ENCODE results near the gene ABCF2. TPM values are rescaled to one million over a fixed set of nuclear protein-coding genes. Genes with fewer than 3 reads are reported as not detected.

Gene ABCF2
- total and polyA plus RNA-seq, 2 of the 13 experiments (the other 11 are each of a cell fraction or from before 2014, with no cell fraction given) = 16.3 to 42.5 TPM

DNA sequence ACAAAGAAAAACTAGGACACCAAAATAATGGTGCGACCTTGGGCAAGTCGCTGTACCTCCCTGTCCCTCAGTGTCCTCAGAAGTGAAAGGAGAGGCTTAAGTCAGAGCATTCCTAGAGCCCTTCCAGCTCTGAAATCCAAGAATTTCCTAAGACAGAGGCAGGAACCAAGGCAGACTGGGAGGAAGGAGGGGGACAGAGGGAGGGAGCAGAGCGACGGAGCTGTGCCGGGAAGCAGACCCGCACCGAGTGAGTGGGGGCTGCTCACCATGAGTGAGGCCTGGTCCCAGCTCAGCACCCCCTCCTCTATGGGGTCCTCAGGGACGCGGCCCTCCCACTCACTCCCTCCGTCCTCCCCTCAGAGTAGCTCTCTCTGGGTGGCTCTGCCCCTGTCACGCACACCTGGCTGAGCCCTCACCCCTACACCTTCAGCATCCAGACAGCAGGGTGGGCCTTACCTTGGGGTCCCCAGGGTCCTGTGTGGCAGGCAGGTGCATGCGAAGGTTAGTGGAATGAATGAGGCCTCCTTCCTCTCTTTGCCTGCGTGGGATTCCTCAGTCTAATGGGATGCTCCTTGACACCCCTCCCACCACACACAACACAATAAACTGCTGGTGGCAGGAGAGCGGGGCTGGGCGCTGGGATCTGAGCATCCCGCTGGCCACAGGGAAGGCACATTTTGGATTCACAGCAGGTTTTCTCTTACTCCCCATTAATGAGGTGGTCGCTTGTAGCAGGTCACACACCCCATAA lies 26.1 kb upstream of the ABCF2 start:
- intact Hi-C loops (cut with micrococcal nuclease; ENCODE audit: unreplicated experiment) = no loop called here
- WGBS (ENCODE audit: low lambda C conversion rate) = 54% methylated on average over 13 of the region's 17 CpGs
- FAIRE-seq = no peak

More for the DNA sequence above, 26.1 kb upstream of the ABCF2 start:
- H3K4me2 ChIP-seq (ENCODE audit: low read depth, low read length) = no peak overlapping the region
- no TSS peak for BruUV-seq (replicated peaks)
- no peaks in the 10 kb centered on the region for H3K79me2 ChIP-seq (ENCODE audit: insufficient read depth, low read length)
- H2AFZ ChIP-seq (ENCODE audit: low read length) = no peak overlapping the region
- DNase-seq (ENCODE audit: low spot score) = no peak
- H3K4me3 ChIP-seq (replicated peaks in 1 of 3; ENCODE audit: insufficient read depth in 1 of 3, low read depth in 2 of 3, low read length in 3 of 3) = no peak overlapping the region
- TF ChIP-seq PLRG1 (conservative IDR thresholded peaks at IDR 0.05) (no peak), KLF16 (CRISPR knock-in tag; IDR thresholded peaks at IDR 0.05) (no peak), TCF7 (IDR thresholded peaks at IDR 0.05; ENCODE audit: low read depth) (no peak), ZSCAN25 (CRISPR knock-in tag; IDR thresholded peaks at IDR 0.05) (no peak), CBX2 (IDR thresholded peaks at IDR 0.05; ENCODE audit: low read depth, low read length) (no peak), CBX2 (CRISPR knock-in tag; IDR thresholded peaks at IDR 0.05; ENCODE audit: low read depth) (no peak), ZC3H13 (CRISPR knock-in tag; IDR thresholded peaks at IDR 0.05) (no peak), BCL6 (CRISPR knock-in tag; IDR thresholded peaks at IDR 0.05) (no peak), JUND (CRISPR knock-in tag; IDR thresholded peaks at IDR 0.05) (no peak), ZSCAN22 (CRISPR knock-in tag; IDR thresholded peaks at IDR 0.05) (no peak)
- TF ChIP-seq, protein P1, sequence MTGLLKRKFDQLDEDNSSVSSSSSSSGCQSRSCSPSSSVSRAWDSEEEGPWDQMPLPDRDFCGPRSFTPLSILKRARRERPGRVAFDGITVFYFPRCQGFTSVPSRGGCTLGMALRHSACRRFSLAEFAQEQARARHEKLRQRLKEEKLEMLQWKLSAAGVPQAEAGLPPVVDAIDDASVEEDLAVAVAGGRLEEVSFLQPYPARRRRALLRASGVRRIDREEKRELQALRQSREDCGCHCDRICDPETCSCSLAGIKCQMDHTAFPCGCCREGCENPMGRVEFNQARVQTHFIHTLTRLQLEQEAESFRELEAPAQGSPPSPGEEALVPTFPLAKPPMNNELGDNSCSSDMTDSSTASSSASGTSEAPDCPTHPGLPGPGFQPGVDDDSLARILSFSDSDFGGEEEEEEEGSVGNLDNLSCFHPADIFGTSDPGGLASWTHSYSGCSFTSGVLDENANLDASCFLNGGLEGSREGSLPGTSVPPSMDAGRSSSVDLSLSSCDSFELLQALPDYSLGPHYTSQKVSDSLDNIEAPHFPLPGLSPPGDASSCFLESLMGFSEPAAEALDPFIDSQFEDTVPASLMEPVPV (CRISPR knock-in tag; IDR thresholded peaks at IDR 0.05) = no peak
- TF ChIP-seq, protein P2, sequence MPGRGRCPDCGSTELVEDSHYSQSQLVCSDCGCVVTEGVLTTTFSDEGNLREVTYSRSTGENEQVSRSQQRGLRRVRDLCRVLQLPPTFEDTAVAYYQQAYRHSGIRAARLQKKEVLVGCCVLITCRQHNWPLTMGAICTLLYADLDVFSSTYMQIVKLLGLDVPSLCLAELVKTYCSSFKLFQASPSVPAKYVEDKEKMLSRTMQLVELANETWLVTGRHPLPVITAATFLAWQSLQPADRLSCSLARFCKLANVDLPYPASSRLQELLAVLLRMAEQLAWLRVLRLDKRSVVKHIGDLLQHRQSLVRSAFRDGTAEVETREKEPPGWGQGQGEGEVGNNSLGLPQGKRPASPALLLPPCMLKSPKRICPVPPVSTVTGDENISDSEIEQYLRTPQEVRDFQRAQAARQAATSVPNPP (CRISPR knock-in tag; IDR thresholded peaks at IDR 0.05) = no peak
- TF ChIP-seq, protein P3, sequence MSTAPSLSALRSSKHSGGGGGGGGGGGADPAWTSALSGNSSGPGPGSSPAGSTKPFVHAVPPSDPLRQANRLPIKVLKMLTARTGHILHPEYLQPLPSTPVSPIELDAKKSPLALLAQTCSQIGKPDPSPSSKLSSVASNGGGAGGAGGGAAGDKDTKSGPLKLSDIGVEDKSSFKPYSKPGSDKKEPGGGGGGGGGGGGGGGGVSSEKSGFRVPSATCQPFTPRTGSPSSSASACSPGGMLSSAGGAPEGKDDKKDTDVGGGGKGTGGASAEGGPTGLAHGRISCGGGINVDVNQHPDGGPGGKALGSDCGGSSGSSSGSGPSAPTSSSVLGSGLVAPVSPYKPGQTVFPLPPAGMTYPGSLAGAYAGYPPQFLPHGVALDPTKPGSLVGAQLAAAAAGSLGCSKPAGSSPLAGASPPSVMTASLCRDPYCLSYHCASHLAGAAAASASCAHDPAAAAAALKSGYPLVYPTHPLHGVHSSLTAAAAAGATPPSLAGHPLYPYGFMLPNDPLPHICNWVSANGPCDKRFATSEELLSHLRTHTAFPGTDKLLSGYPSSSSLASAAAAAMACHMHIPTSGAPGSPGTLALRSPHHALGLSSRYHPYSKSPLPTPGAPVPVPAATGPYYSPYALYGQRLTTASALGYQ (CRISPR knock-in tag; IDR thresholded peaks at IDR 0.05) = no peak
- TF ChIP-seq, protein P4, sequence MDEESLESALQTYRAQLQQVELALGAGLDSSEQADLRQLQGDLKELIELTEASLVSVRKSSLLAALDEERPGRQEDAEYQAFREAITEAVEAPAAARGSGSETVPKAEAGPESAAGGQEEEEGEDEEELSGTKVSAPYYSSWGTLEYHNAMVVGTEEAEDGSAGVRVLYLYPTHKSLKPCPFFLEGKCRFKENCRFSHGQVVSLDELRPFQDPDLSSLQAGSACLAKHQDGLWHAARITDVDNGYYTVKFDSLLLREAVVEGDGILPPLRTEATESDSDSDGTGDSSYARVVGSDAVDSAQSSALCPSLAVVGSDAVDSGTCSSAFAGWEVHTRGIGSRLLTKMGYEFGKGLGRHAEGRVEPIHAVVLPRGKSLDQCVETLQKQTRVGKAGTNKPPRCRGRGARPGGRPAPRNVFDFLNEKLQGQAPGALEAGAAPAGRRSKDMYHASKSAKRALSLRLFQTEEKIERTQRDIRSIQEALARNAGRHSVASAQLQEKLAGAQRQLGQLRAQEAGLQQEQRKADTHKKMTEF (CRISPR knock-in tag; IDR thresholded peaks at IDR 0.05) = no peak
- TF ChIP-seq, protein P5, sequence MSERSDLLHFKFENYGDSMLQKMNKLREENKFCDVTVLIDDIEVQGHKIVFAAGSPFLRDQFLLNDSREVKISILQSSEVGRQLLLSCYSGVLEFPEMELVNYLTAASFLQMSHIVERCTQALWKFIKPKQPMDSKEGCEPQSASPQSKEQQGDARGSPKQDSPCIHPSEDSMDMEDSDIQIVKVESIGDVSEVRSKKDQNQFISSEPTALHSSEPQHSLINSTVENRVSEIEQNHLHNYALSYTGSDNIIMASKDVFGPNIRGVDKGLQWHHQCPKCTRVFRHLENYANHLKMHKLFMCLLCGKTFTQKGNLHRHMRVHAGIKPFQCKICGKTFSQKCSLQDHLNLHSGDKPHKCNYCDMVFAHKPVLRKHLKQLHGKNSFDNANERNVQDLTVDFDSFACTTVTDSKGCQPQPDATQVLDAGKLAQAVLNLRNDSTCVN (CRISPR knock-in tag; IDR thresholded peaks at IDR 0.05; ENCODE audit: borderline replicate concordance) = no peak
- in situ Hi-C loops (cut with HindIII; ENCODE audit: extremely low pct_ligation_motif_present, low pct_unique_long_range_greater_than_20kb) = loop anchor here (5.0 kb wide), 1 partner anchor 49 kb away; no protein-coding TSS in a partner anchor
- H3K4me1 ChIP-seq (ENCODE audit: insufficient read depth, low read length) = peaks cover 41% of the 10 kb centered on the region
- no peaks in the 10 kb centered on the region for H3K36me3 ChIP-seq (replicated peaks in 1 of 2; ENCODE audit: control insufficient read depth in 1 of 2, insufficient read depth in 2 of 2, low read length in 2 of 2)
- H4K20me1 ChIP-seq (ENCODE audit: insufficient read depth, low read length) = no peaks in the 10 kb centered on the region
- ChIA-PET POLR2A (no interaction called here), CTCF (ENCODE audit: low intra/inter-chr PET ratio, low total read pairs) (no interaction called here)
- ATAC-seq = no peak
- H3K27ac ChIP-seq (ENCODE audit: extremely low read length, insufficient read depth, low read length) = no peak overlapping the region
- H3K9me3 ChIP-seq (ENCODE audit: low read length) = no peaks in the 10 kb centered on the region
- no peak overlapping the region for H3K9ac ChIP-seq (ENCODE audit: insufficient read depth, low read depth, low read length)
- peaks cover 17 to 86% of the 10 kb centered on the region in 2 experiments for H3K27me3 ChIP-seq (ENCODE audit: control insufficient read depth in 1 of 2, insufficient read depth in 2 of 2, low read length in 2 of 2)
